Measurements from ENCODE around the gene COLQ. TPM values are rescaled to one million over a fixed set of nuclear protein-coding genes. Genes with fewer than 3 reads are reported as not detected.

Gene COLQ
- total RNA-seq, 1 experiment from 2014 or later = 1.5 TPM

DNA sequence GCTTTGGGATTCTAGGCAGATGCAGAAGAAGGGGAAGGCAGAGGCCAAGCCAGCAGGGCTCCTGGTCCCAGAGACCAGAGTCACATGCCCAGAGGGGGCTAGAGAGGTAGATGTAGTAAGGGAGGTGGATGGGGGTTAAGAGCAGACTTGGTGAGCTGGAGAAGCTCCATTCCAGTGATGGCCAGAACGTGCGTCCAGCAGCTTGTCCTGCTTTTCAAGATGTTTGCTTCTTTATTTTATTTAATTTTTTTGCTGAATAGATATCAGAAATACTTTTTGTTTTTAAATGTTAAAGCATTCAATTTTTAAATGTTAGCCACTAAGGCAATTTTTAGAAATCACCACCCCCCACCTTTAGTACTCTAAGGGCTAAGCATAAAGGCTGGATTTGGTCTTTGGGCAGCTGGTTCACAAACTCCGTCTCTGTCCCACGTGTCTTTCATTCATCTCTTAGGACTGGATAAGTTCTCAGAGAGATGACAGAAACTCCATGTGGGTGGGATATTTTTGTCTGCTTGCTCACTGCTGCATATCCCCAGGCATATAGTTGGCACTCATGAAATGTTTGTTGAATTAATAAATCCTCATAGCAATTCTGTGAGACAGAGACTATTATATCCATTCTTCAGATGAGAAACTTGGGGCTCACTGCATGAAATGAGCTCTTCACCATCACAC lies 6.7 kb downstream of the COLQ start:
- Histone ChIP-seq H3K4me1 (ENCODE audit: insufficient read depth, low read length) (no peaks in the 10 kb centered on the region), H3K9me2 (replicated peaks; ENCODE audit: low read length) (no peaks in the 10 kb centered on the region), H2AFZ (ENCODE audit: low read length) (no peak overlapping the region), H3K36me3 (ENCODE audit: low read depth, low read length) (no peaks in the 10 kb centered on the region), H3K9me3 (ENCODE audit: low read length) (no peaks in the 10 kb centered on the region), H3K27me3 (ENCODE audit: low read length) (0 out of 2 replicates have a peak, but pooled peaks cover 5% of the 10 kb centered on the region), H3K4me2 (ENCODE audit: low read length) (no peak overlapping the region), H3K27ac (ENCODE audit: low read length) (no peak overlapping the region), H3K79me2 (ENCODE audit: low read length) (no peaks in the 10 kb centered on the region), H4K20me1 (ENCODE audit: low read length) (no peaks in the 10 kb centered on the region), H3K9ac (ENCODE audit: low read length) (no peak overlapping the region), H3F3A (ENCODE audit: low read length, unreplicated experiment) (no peaks in the 10 kb centered on the region), H3K4me3 (ENCODE audit: low read length) (no peak overlapping the region)
- POLR2A ChIA-PET (ENCODE audit: unreplicated experiment) = no interaction called here
- no peak for TF ChIP-seq EZH2 (IDR thresholded peaks at IDR 0.05; ENCODE audit: low read length, unreplicated experiment)
- TF ChIP-seq EZH2phosphoT487 (IDR thresholded peaks at IDR 0.05; ENCODE audit: borderline replicate concordance, low read length) = no peak
- TF ChIP-seq, protein P1, sequence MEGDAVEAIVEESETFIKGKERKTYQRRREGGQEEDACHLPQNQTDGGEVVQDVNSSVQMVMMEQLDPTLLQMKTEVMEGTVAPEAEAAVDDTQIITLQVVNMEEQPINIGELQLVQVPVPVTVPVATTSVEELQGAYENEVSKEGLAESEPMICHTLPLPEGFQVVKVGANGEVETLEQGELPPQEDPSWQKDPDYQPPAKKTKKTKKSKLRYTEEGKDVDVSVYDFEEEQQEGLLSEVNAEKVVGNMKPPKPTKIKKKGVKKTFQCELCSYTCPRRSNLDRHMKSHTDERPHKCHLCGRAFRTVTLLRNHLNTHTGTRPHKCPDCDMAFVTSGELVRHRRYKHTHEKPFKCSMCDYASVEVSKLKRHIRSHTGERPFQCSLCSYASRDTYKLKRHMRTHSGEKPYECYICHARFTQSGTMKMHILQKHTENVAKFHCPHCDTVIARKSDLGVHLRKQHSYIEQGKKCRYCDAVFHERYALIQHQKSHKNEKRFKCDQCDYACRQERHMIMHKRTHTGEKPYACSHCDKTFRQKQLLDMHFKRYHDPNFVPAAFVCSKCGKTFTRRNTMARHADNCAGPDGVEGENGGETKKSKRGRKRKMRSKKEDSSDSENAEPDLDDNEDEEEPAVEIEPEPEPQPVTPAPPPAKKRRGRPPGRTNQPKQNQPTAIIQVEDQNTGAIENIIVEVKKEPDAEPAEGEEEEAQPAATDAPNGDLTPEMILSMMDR (conservative IDR thresholded peaks at IDR 0.05; ENCODE audit: low read depth, low read length) = no peak
- no peak for DNase-seq
- CTCF ChIA-PET = no interaction called here
- BruUV-seq (replicated peaks) = no TSS peak
- no peak for ATAC-seq
- intact Hi-C loops (cut with micrococcal nuclease) = no loop called here

DNA sequence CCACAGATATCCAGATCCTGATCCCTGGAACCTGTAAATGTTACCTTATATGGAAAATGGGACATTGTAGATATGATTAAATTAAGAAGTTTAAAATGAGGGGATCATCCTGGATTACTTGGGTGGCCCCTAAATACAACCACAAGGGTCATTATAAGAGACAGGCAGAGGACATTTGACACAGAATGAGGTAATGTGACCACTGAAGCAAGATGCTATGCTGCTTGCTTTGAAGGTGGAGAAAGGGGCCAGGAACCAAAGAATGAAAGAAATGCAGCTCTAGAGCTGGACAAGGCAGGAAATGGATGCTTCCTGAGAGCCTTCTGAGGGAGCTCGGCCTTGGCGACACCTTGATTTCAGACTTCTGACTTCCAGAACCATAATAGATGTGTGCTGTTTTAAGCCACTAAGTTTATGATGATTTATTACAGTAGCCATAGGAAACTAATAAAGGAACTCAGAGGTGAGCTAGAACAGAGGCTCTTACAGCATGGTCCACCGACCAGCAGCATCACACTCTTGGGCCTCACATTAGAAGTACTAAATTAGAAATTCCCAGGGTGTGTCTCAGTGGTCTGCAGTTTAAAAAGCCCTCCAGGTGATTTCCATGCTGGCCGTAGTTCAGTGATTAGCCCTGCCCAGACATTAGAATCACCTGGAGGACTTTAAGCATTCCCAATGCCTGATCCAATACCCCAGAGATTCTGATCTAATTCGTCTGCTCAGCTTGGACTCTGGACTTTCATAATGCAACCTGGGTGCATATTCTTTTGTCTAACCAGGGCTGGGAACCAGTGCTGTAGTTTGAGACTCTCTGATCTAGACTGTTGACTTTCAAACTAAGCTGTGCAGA lies 7.5 kb downstream of the COLQ start:
- DNase-seq = no peak
- no peaks in the 10 kb centered on the region for H4K20me1 ChIP-seq (ENCODE audit: low read length)
- no peak overlapping the region for H3K9ac ChIP-seq (ENCODE audit: low read length)
- ChIA-PET POLR2A (ENCODE audit: unreplicated experiment) (no interaction called here), CTCF (no interaction called here)
- no peaks in the 10 kb centered on the region for H3K4me1 ChIP-seq (ENCODE audit: insufficient read depth, low read length)
- no peak overlapping the region for H3K4me3 ChIP-seq (ENCODE audit: low read length)
- no peaks in the 10 kb centered on the region for H3K9me2 ChIP-seq (replicated peaks; ENCODE audit: low read length)
- no peak overlapping the region for H2AFZ ChIP-seq (ENCODE audit: low read length)
- H3K9me3 ChIP-seq (ENCODE audit: low read length) = no peaks in the 10 kb centered on the region
- H3F3A ChIP-seq (ENCODE audit: low read length, unreplicated experiment) = no peaks in the 10 kb centered on the region
- BruUV-seq (replicated peaks) = no TSS peak
- H3K27ac ChIP-seq (ENCODE audit: low read length) = no peak overlapping the region
- TF ChIP-seq EZH2phosphoT487 (IDR thresholded peaks at IDR 0.05; ENCODE audit: borderline replicate concordance, low read length) (no peak), EZH2 (IDR thresholded peaks at IDR 0.05; ENCODE audit: low read length, unreplicated experiment) (no peak)
- TF ChIP-seq, protein P1 (conservative IDR thresholded peaks at IDR 0.05; ENCODE audit: low read depth, low read length) = no peak
- intact Hi-C loops (cut with micrococcal nuclease) = no loop called here
- H3K36me3 ChIP-seq (ENCODE audit: low read depth, low read length) = no peaks in the 10 kb centered on the region
- no peak for ATAC-seq
- H3K4me2 ChIP-seq (ENCODE audit: low read length) = no peak overlapping the region
- no peaks in the 10 kb centered on the region for H3K79me2 ChIP-seq (ENCODE audit: low read length)
- H3K27me3 ChIP-seq (ENCODE audit: low read length) = 0 out of 2 replicates have a peak, but pooled peaks cover 5% of the 10 kb centered on the region

DNA sequence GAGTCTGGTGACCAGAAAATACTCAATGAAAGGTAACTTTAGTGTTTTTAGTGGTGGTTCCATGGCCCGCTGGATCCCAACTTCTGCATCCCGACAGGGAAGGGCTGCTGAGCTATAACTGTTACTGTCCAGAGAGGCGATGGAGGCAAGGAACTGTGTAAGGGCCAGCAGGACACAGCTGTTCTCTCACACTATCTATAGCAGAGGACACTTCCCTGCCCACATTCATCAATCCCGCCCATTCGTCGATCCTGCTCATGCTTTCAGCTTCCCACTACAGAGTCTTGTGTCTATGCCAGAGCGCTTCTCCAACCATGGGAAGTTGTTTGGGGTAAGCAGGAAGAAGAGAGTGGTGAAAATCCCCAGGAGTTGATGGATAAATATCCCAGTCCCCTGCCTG lies 8.4 kb downstream of the COLQ start:
- no peak overlapping the region for H2AFZ ChIP-seq (ENCODE audit: low read length)
- intact Hi-C loops (cut with micrococcal nuclease) = no loop called here
- TF ChIP-seq, protein P1 (conservative IDR thresholded peaks at IDR 0.05; ENCODE audit: low read depth, low read length) = no peak
- no peak for TF ChIP-seq EZH2 (IDR thresholded peaks at IDR 0.05; ENCODE audit: low read length, unreplicated experiment)
- TF ChIP-seq EZH2phosphoT487 (IDR thresholded peaks at IDR 0.05; ENCODE audit: borderline replicate concordance, low read length) = no peak
- ATAC-seq (no peak), DNase-seq (no peak)
- no peaks in the 10 kb centered on the region for H3K9me2 ChIP-seq (replicated peaks; ENCODE audit: low read length)
- H3K79me2 ChIP-seq (ENCODE audit: low read length) = no peaks in the 10 kb centered on the region
- 0 out of 2 replicates have a peak, but pooled peaks cover 5% of the 10 kb centered on the region for H3K27me3 ChIP-seq (ENCODE audit: low read length)
- H3K4me3 ChIP-seq (ENCODE audit: low read length) = no peak overlapping the region
- H4K20me1 ChIP-seq (ENCODE audit: low read length) = no peaks in the 10 kb centered on the region
- BruUV-seq (replicated peaks) = no TSS peak
- H3K9ac ChIP-seq (ENCODE audit: low read length) = no peak overlapping the region
- H3K4me1 ChIP-seq (ENCODE audit: insufficient read depth, low read length) = no peaks in the 10 kb centered on the region
- POLR2A ChIA-PET (ENCODE audit: unreplicated experiment) = no interaction called here
- H3K27ac ChIP-seq (ENCODE audit: low read length) = no peak overlapping the region
- CTCF ChIA-PET = no interaction called here
- H3K9me3 ChIP-seq (ENCODE audit: low read length) = no peaks in the 10 kb centered on the region
- no peaks in the 10 kb centered on the region for H3F3A ChIP-seq (ENCODE audit: low read length, unreplicated experiment)
- no peak overlapping the region for H3K4me2 ChIP-seq (ENCODE audit: low read length)
- no peaks in the 10 kb centered on the region for H3K36me3 ChIP-seq (ENCODE audit: low read depth, low read length)
